ENCODE data around the gene SPEF2.

GRCh38 chr5:35822511-35822910 is 204.8 kb downstream of the SPEF2 start:
- TF ChIP-seq ZBTB1 (tag by site-specific recombination; IDR thresholded peaks at IDR 0.05) (no peak), ZNF660 (tag by site-specific recombination; IDR thresholded peaks at IDR 0.05) (no peak), ZNF416 (tag by site-specific recombination; IDR thresholded peaks at IDR 0.05) (no peak), TSHZ1 (tag by site-specific recombination; IDR thresholded peaks at IDR 0.05; ENCODE audit: borderline replicate concordance) (no peak), ZNF2 (tag by site-specific recombination; IDR thresholded peaks at IDR 0.05) (no peak)

All from HEK293 (cell line).